ENCODE data around the gene TRIM38. TPM values are rescaled to one million over a fixed set of nuclear protein-coding genes. Genes with fewer than 3 reads are reported as not detected.

Gene TRIM38
- 10 to 100 TPM; 21.3 to 39.9 TPM for total RNA-seq

GRCh38 chr6:25962149-25963127 is at the start of gene TRIM38:
Gene TRIM38, plus strand, starts transcription at chr6:25962802. Its CDS starts 3,721 bp downstream, at chr6:25966523.
- peak; percentile 74 to 78 for ATAC-seq (replicated peaks in 1 of 2)
- Mint-ChIP-seq H3K4me1 (ENCODE audit: low read depth) (peaks cover 81% of the 10 kb centered on the region), H3K4me3 (peak within 1 kb of the TSS; percentile 97), H3K36me3 (ENCODE audit: insufficient read depth in 2 of 2) (peaks cover 52 to 54% of the 10 kb centered on the region in 2 donors), H3K9me3 (peaks cover 11 to 23% of the 10 kb centered on the region in 2 donors), H3K27me3 (ENCODE audit: low read depth) (no peaks in the 10 kb centered on the region), H3K27ac (peak within 1 kb of the TSS; percentile 98)
- DNase-seq, result peak; percentile 73 to 77

- H3K36me3 Mint-ChIP-seq (ENCODE audit: insufficient read depth in 2 of 2), result peaks cover 17 to 18% of the 10 kb centered on the region in 2 donors
- peak overlapping the region; percentile 97 for H3K27ac Mint-ChIP-seq
- peaks cover 8 to 9% of the 10 kb centered on the region in 2 donors for H3K9me3 Mint-ChIP-seq
- H3K4me3 Mint-ChIP-seq, result peak overlapping the region in 1 of 2 donors; percentile 32
- H3K4me1 Mint-ChIP-seq (ENCODE audit: low read depth), result peaks cover 39% of the 10 kb centered on the region
- ATAC-seq (replicated peaks in 1 of 2) (peak; percentile 67 to 73), DNase-seq (peak in 1 of 2 donors; percentile 27)
- no peaks in the 10 kb centered on the region for H3K27me3 Mint-ChIP-seq (ENCODE audit: low read depth)
Observed at GRCh38 chr6:25913741-25914140, 48.9 kb upstream of the TRIM38 start.

- Mint-ChIP-seq H3K9me3 (peaks cover 7 to 8% of the 10 kb centered on the region in 2 donors), H3K4me1 (ENCODE audit: low read depth) (peaks cover 53% of the 10 kb centered on the region), H3K27me3 (ENCODE audit: low read depth) (no peaks in the 10 kb centered on the region), H3K4me3 (no peak overlapping the region), H3K36me3 (ENCODE audit: insufficient read depth in 2 of 2) (peaks cover 15 to 19% of the 10 kb centered on the region in 2 donors), H3K27ac (no peak overlapping the region)
- ATAC-seq (replicated peaks in 1 of 2) (no peak), DNase-seq (no peak)
Observed at GRCh38 chr6:25916330-25916729, 46.3 kb upstream of the TRIM38 start.

GRCh38 chr6:25916789-25917490 is 45.7 kb upstream of the TRIM38 start:
- no peak for ATAC-seq (replicated peaks in 1 of 2)
- Mint-ChIP-seq H3K27ac (no peak overlapping the region), H3K27me3 (ENCODE audit: low read depth) (no peaks in the 10 kb centered on the region), H3K9me3 (peaks cover 7% of the 10 kb centered on the region in 2 donors), H3K36me3 (ENCODE audit: insufficient read depth in 2 of 2) (peaks cover 13 to 17% of the 10 kb centered on the region in 2 donors), H3K4me3 (no peak overlapping the region), H3K4me1 (ENCODE audit: low read depth) (peaks cover 49% of the 10 kb centered on the region)
- no peak for DNase-seq

- ATAC-seq (replicated peaks in 1 of 2), result peak; percentile 73 to 81
- Mint-ChIP-seq H3K27ac (peak overlapping the region; percentile 82), H3K4me3 (peak overlapping the region in 1 of 2 donors; percentile 22), H3K4me1 (ENCODE audit: low read depth) (peaks cover 45% of the 10 kb centered on the region), H3K36me3 (ENCODE audit: insufficient read depth in 2 of 2) (peaks cover 10 to 14% of the 10 kb centered on the region in 2 donors), H3K9me3 (peaks cover 4 to 7% of the 10 kb centered on the region in 2 donors), H3K27me3 (ENCODE audit: low read depth) (no peaks in the 10 kb centered on the region)
- DNase-seq, result peak in 1 of 2 donors; percentile 43
Observed at GRCh38 chr6:25918083-25918683, 44.4 kb upstream of the TRIM38 start.

GRCh38 chr6:25919657-25920056 is 42.9 kb upstream of the TRIM38 start:
- Mint-ChIP-seq H3K9me3 (peaks cover 3 to 5% of the 10 kb centered on the region in 2 donors), H3K4me3 (no peak overlapping the region), H3K36me3 (ENCODE audit: insufficient read depth in 2 of 2) (peaks cover 6 to 14% of the 10 kb centered on the region in 2 donors), H3K27me3 (ENCODE audit: low read depth) (no peaks in the 10 kb centered on the region), H3K27ac (no peak overlapping the region), H3K4me1 (ENCODE audit: low read depth) (peaks cover 32% of the 10 kb centered on the region)
- no peak for DNase-seq
- no peak for ATAC-seq (replicated peaks in 1 of 2)

GRCh38 chr6:25921525-25922203 is 40.9 kb upstream of the TRIM38 start:
- no peak for DNase-seq
- Mint-ChIP-seq H3K4me3 (no peak overlapping the region), H3K27me3 (ENCODE audit: low read depth) (no peaks in the 10 kb centered on the region), H3K4me1 (ENCODE audit: low read depth) (peaks cover 33% of the 10 kb centered on the region), H3K9me3 (peaks cover 3% of the 10 kb centered on the region in 2 donors), H3K36me3 (ENCODE audit: insufficient read depth in 2 of 2) (peaks cover 2 to 14% of the 10 kb centered on the region in 2 donors), H3K27ac (no peak overlapping the region)
- ATAC-seq (replicated peaks in 1 of 2), result no peak

- ATAC-seq (replicated peaks in 1 of 2) (no peak), DNase-seq (no peak)
- H3K9me3 Mint-ChIP-seq, result peaks cover 3% of the 10 kb centered on the region in 2 donors
- H3K27me3 Mint-ChIP-seq (ENCODE audit: low read depth), result no peaks in the 10 kb centered on the region
- H3K4me3 Mint-ChIP-seq, result no peak overlapping the region
- no peak overlapping the region for H3K27ac Mint-ChIP-seq
- peaks cover 40% of the 10 kb centered on the region for H3K4me1 Mint-ChIP-seq (ENCODE audit: low read depth)
- H3K36me3 Mint-ChIP-seq (ENCODE audit: insufficient read depth in 2 of 2), result peaks cover 2 to 12% of the 10 kb centered on the region in 2 donors
Observed at GRCh38 chr6:25922301-25922700, 40.3 kb upstream of the TRIM38 start.

GRCh38 chr6:25925876-25926275 is 36.7 kb upstream of the TRIM38 start:
- Mint-ChIP-seq H3K4me1 (ENCODE audit: low read depth) (peaks cover 26% of the 10 kb centered on the region), H3K36me3 (ENCODE audit: insufficient read depth in 2 of 2) (no peaks in the 10 kb centered on the region), H3K27me3 (ENCODE audit: low read depth) (no peaks in the 10 kb centered on the region), H3K4me3 (no peak overlapping the region), H3K27ac (no peak overlapping the region), H3K9me3 (no peaks in the 10 kb centered on the region)
- DNase-seq (no peak), ATAC-seq (replicated peaks in 1 of 2) (no peak)

- Mint-ChIP-seq H3K4me3 (no peak overlapping the region), H3K9me3 (no peaks in the 10 kb centered on the region), H3K36me3 (ENCODE audit: insufficient read depth in 2 of 2) (no peaks in the 10 kb centered on the region), H3K27ac (no peak overlapping the region), H3K4me1 (ENCODE audit: low read depth) (peaks cover 21% of the 10 kb centered on the region), H3K27me3 (ENCODE audit: low read depth) (no peaks in the 10 kb centered on the region)
- DNase-seq (no peak), ATAC-seq (replicated peaks in 1 of 2) (peak; percentile 43 to 53)
Observed at GRCh38 chr6:25927178-25927577, 35.4 kb upstream of the TRIM38 start.

- no peak for DNase-seq
- Mint-ChIP-seq H3K4me1 (ENCODE audit: low read depth) (peaks cover 21% of the 10 kb centered on the region), H3K36me3 (ENCODE audit: insufficient read depth in 2 of 2) (no peaks in the 10 kb centered on the region), H3K27me3 (ENCODE audit: low read depth) (no peaks in the 10 kb centered on the region), H3K27ac (no peak overlapping the region), H3K4me3 (peak overlapping the region in 1 of 2 donors; percentile 34), H3K9me3 (no peaks in the 10 kb centered on the region)
- no peak for ATAC-seq (replicated peaks in 1 of 2)
Observed at GRCh38 chr6:25927756-25928216, 34.8 kb upstream of the TRIM38 start.

GRCh38 chr6:25928562-25929324 is 33.9 kb upstream of the TRIM38 start:
- DNase-seq, result no peak
- Mint-ChIP-seq H3K27me3 (ENCODE audit: low read depth) (no peaks in the 10 kb centered on the region), H3K9me3 (no peaks in the 10 kb centered on the region), H3K4me3 (no peak overlapping the region), H3K27ac (no peak overlapping the region), H3K4me1 (ENCODE audit: low read depth) (peaks cover 21% of the 10 kb centered on the region), H3K36me3 (ENCODE audit: insufficient read depth in 2 of 2) (no peaks in the 10 kb centered on the region)
- ATAC-seq (replicated peaks in 1 of 2), result no peak

Data from activated T-cell treated with anti-CD3 and anti-CD28 coated beads, Interleukin-2, amount 50 U/mL, for 72 hours (primary cell).